ENCODE results near the gene DCP1B.

- TF ChIP-seq CTCF (IDR thresholded peaks at IDR 0.05; ENCODE audit: extremely low read depth in 1 of 2, insufficient read depth in 1 of 2, low read depth in 1 of 2, low read length in 2 of 2) = no peak
- no peak for TF ChIP-seq JUN (IDR thresholded peaks at IDR 0.05; ENCODE audit: borderline replicate concordance, insufficient read depth, insufficient read length, low read depth)
- no peak for TF ChIP-seq MAX (IDR thresholded peaks at IDR 0.05; ENCODE audit: insufficient read depth, insufficient read length)
- TF ChIP-seq EZH2 (IDR thresholded peaks at IDR 0.05; ENCODE audit: borderline replicate concordance, low read depth, low read length, severe bottlenecking) = no peak
- no peak for TF ChIP-seq MYC (IDR thresholded peaks at IDR 0.05; ENCODE audit: low read depth, low read length)
Observed at GRCh38 chr12:2052826-2053678, 48.8 kb upstream of the DCP1B start, which contains the start of gene CACNA1C.

Measured in endothelial cell of umbilical vein (primary cell).